AG04450 (cell line): ENCODE measurements around the gene MYO1D. TPM values are rescaled to one million over a fixed set of nuclear protein-coding genes. Genes with fewer than 3 reads are reported as not detected.
A peak's percentile ranks its signal among the peaks of the same experiment; 100 is the strongest.

Experiments used
- CTCF ChIA-PET: fragments of 300-600, 350-600 bp; formaldehyde crosslinking; extraction: SDS; loops from one replicate; lab custom pipeline; 2022; ENCODE audit warnings: antibody characterized with exemption, inconsistent platforms; lab: Charles Lee
- POLR2A ChIA-PET: fragments of 350-600 bp; formaldehyde crosslinking; extraction: SDS; loops from one replicate; lab custom pipeline; 2021; ENCODE audit warnings: antibody characterized with exemption, inconsistent platforms; lab: Yijun Ruan, JAX
- DNase-seq: peaks from one replicate; pipeline ENCODE4 v3.0.0-alpha.2; 2011; ENCODE audit warnings: low read depth, low spot score
- H3K27ac ChIP-seq: one replicate; pipeline ENCODE4 v1.5.1; 2012; ENCODE audit warnings: low read depth, low read length, control low read depth
- H3K27me3 ChIP-seq: one replicate; pipeline ENCODE4 v1.6.0; 2012; ENCODE audit warnings: low read length; ENCODE audit not compliant: control insufficient read depth, insufficient read depth
- H3K4me3 ChIP-seq: 2 replicates; pipeline ENCODE4 v1.5.1; 2011; ENCODE audit warnings: mild to moderate bottlenecking, low read depth, low read length, control low read depth
- H3K9me3 ChIP-seq: 2 replicates; pipeline ENCODE4 v1.5.1; 2012; ENCODE audit warnings: low read length; ENCODE audit not compliant: control insufficient read depth, insufficient read depth
- polyA plus RNA-seq: library from polyadenylated mRNA; depleted of rRNA; stranded (reverse); fragments of >200 nt; gene quantifications from 2 replicates; pipeline ENCODE4 v1.2.3, GENCODE V29; 2011
- TF ChIP-seq, protein P1 (sequence below): IDR thresholded peaks from 2 replicates; pipeline ENCODE4 v1.5.1; 2011; ENCODE audit warnings: low read depth, low read length, control low read depth, inconsistent platforms

MYO1D gene
- polyA plus RNA-seq, 1 experiment: 1.1 TPM

DNA sequence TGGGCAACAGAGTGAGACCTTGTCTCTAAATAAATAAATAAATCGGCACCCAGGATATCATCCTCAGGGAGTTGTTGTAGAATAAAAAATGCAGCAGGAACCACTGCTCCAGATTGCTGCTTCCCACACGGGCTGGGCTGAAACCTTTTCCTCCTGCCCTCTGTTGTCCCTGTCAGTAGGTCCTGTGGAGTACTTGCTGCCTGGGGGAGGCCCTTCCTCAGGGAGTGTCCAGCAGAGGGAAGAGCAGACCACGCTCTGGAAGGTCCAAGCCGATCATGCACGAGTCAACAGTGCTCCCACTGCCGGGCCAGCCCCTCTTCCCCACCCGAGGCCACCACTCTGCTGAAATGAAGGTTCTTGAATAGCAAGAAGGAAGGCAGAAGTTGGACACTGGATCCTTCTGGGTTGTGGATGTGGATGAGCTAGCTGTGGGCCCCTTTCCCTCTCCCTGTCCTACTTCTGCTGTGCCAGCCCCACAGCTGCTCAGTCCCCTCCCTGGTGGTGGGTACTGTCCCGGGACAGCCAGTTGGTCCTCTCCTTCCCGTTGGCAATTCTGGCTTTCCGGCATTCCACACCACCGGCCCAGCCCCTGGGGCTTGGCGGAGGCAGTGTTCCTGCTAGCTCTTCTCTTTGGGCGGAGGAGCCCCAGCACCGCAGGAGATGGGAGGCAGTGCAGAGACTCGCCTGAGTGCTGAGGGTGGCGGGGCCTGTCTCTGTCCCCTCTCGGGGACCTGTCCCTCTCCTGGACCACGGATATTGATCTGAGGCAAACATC lies 379.3 kb downstream of the MYO1D start:
- POLR2A ChIA-PET: interaction anchor here (0.5 kb wide), 1 partner anchor 11 kb away, joined by 3 read pairs; no protein-coding TSS in a partner anchor
- no peak for DNase-seq
- no peak overlapping the region for H3K27ac ChIP-seq
- peaks cover 8% of the 10 kb centered on the region for H3K27me3 ChIP-seq
- CTCF ChIA-PET: no interaction called here
- TF ChIP-seq, protein P1, sequence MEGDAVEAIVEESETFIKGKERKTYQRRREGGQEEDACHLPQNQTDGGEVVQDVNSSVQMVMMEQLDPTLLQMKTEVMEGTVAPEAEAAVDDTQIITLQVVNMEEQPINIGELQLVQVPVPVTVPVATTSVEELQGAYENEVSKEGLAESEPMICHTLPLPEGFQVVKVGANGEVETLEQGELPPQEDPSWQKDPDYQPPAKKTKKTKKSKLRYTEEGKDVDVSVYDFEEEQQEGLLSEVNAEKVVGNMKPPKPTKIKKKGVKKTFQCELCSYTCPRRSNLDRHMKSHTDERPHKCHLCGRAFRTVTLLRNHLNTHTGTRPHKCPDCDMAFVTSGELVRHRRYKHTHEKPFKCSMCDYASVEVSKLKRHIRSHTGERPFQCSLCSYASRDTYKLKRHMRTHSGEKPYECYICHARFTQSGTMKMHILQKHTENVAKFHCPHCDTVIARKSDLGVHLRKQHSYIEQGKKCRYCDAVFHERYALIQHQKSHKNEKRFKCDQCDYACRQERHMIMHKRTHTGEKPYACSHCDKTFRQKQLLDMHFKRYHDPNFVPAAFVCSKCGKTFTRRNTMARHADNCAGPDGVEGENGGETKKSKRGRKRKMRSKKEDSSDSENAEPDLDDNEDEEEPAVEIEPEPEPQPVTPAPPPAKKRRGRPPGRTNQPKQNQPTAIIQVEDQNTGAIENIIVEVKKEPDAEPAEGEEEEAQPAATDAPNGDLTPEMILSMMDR: no peak
- no peak overlapping the region for H3K4me3 ChIP-seq
- no peaks in the 10 kb centered on the region; the same call in 1 of the 2 replicates for H3K9me3 ChIP-seq

DNA sequence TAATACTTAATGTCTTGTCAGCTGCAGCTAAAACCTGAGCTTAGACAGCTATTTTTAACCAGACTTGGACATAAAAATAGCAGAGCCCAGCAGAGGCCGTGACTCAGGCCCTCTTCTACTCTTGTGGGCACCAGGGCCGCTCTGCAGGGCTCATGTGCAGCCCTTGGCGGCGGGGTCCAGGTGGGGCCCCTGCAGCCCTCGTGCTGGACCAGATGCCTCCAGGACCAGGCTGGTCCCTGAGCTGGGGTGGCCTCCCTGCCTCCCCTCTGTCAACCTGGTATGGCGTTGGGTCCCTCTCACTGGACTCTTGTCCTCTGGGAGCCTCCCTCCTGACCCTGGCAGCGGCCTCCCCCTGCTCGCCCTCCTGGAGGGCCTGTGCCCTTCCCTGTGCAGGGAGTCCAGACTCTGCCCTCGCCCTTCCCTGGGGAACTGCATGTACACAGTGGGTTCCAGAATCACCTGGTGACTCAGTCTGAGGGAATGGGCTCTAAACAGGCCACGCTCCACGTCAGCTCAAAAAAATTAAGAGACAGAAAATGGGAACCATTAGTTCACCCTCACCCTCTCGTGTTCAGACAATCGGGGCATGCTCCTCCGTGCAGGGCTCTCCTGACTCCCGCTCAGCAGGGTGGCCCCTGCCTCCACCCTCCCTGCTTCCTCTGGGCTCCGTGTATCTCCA lies 380.4 kb downstream of the MYO1D start:
- CTCF ChIA-PET: interaction anchor here (0.9 to 1.2 kb wide), 3 partner anchors 13 to 381 kb away, joined by 3 to 4 read pairs (median 3); partner anchors contain the start of gene MYO1D
- POLR2A ChIA-PET: interaction anchor here (1.0 kb wide), 1 partner anchor 53 kb away, joined by 4 read pairs; the partner anchor contains the start of gene PSMD11
- H3K27me3 ChIP-seq: peaks cover 8% of the 10 kb centered on the region
- TF ChIP-seq, protein P1: no peak
- no peaks in the 10 kb centered on the region; the same call in 1 of the 2 replicates for H3K9me3 ChIP-seq
- peak overlapping the region; percentile 39 for H3K27ac ChIP-seq
- H3K4me3 ChIP-seq: no peak overlapping the region
- peak; percentile 32 for DNase-seq

DNA sequence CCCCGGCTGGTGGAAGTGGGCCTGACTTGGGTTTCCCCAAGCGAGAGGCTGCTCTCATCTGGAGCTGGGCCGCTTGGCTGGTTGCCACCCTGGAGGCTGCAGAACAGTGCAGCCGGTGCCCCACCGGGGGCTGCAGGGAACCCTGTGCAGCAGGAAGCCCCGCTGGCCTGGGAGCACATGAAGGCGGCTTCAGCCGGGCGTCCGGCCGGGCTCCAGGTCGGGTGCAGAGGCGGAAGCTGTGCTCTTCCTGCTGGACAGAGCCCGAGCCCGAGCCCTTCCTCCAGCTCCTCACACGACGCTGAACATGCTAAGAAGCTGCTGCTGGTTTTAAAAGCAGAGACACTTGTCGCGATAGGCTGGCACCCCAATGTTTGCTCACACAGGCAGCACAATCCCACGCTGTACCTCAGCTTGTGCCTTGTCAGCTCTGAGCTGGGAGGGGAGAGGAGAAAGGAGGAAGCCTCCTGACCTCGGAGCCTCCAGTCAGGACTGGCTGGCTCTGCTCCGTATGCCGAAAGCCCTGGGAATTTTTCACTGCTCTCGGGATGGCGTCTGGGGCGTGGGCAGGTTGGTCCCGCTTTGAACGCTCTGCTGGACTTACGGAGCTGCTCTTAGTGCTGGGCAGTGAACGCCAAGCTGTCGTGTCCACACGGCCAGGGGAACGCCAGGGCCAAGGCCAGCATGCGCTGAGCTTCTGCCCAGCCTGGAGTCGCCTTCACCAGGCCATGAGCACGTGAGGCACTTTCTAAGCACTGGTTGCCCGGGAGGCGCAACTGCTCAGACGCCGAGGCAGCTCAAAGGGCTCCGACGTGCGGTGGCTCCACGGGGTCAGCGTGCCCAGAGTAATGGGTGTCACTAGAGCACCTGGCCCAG lies 381.3 kb downstream of the MYO1D start:
- CTCF ChIA-PET: interaction anchor here (0.9 to 1.2 kb wide), 3 partner anchors 14 to 382 kb away, joined by 3 to 4 read pairs (median 3); partner anchors contain the start of gene MYO1D
- Histone ChIP-seq H3K27ac (no peak overlapping the region), H3K4me3 (no peak overlapping the region), H3K9me3 (no peaks in the 10 kb centered on the region; the same call in 1 of the 2 replicates), H3K27me3 (peaks cover 6% of the 10 kb centered on the region)
- POLR2A ChIA-PET: interaction anchor here (1.0 kb wide), 1 partner anchor 52 kb away, joined by 4 read pairs; the partner anchor contains the start of gene PSMD11
- TF ChIP-seq, protein P1: no peak
- no peak for DNase-seq

DNA sequence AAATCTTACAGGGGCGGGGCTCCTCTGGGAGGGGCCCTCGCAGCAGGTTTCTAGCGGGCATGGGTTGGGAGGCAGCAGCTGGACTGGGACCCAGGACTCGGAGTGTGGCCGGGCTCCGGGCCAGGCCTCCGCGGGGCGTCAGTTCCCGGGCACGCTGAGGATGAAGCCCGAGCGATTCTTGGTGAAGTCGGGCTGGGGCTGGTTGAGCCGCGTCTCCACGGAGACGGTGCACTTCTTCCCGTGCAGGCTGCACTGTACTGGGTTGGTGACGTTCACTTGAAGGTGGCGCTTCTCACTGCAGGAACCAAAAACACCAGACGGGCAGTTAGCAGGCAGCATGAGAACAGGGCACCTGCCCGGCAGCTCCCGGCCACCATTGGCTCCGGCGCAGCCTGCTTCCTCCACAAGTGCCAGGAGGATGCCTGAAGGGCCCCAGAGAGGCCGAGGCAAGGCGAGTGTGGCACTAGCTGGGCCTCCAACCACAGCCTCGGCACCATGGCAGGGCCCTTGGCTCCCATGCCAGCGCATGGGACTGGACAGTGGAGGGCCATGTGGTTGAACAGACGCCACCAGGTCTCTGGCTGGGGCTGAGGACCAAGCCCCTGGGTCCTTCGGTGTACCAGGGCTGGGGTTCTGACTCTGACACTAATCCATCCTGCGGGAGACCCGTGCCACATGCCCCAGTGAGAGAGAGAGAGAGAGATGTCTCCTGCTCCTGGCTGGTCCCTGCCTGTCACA lies 382.1 kb downstream of the MYO1D start:
- POLR2A ChIA-PET: no interaction called here
- H3K27ac ChIP-seq: no peak overlapping the region
- CTCF ChIA-PET: no interaction called here
- no peak for DNase-seq
- peaks cover 6% of the 10 kb centered on the region for H3K27me3 ChIP-seq
- TF ChIP-seq, protein P1: no peak
- H3K9me3 ChIP-seq: no peaks in the 10 kb centered on the region; the same call in 1 of the 2 replicates
- H3K4me3 ChIP-seq: no peak overlapping the region
